Activated T-helper 9 cell treated with anti-CD3 and anti-CD28 coated beads, Interleukin-2, amount 50 U/mL, for 16 hours (primary cell): ENCODE data around the gene ANP32B.
"Not testable (repeated sequence)": the region's sequence is repeated elsewhere in the genome, so short reads cannot be mapped to it uniquely, and the experiment has no call there.

ENCODE experiments used
- DNase-seq: peaks from one replicate; pipeline ENCODE4 v3.0.0-alpha.2; 2020; ENCODE audit warnings: low read depth

Gene ANP32B

DNA sequence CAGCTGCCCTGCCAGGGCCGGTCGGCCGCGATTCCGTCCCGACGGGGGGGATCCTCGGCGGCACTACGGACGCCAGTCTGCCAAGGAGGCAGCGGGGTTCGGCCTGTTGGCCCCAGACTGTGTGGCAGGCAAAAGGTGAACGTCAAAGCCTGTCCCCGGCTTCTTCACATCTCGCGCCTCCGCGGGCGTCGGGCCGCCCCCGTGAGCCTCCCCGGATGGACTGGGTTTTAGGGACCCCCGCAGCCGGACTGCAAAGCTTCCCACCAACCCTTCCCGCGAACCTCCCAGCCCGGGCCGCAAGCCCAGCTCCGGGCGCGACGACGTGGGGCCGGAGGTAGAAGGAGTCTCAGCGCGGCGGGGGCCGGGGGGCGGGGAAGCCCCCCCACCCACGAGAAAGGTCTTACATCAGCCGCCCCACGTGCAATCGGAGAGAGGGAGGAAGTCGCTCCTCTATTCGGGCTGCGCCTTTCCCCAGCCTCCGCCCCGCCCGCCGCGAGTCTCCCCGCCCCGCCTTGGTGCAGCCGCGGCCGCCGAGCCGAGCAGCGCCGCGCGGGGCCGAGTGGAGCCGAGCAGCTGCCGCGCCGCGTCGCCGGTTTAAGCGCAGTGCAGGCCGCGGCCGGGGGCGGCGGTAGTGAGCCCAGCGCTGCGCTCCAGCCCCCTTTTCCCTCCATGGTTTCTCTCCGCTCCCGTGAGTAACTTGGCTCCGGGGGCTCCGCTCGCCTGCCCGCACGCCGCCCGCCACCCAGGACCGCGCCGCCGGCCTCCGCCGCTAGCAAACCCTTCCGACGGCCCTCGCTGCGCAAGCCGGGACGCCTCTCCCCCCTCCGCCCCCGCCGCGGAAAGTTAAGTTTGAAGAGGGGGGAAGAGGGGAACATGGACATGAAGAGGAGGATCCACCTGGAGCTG lies at the start of gene ANP32B:
Gene ANP32B, plus strand, starts transcription at position 659 of the 906 bp plus-strand sequence. Its CDS starts 215 bp downstream, at position 874.
- peak; percentile 94 for DNase-seq

GRCh38 chr9:97934321-97935115 lies 48.6 kb upstream of the ANP32B start:
- DNase-seq = no peak

GRCh38 chr9:97935276-97935675 lies 47.9 kb upstream of the ANP32B start:
- no peak for DNase-seq

GRCh38 chr9:97936998-97937397 lies 46.1 kb upstream of the ANP32B start:
- DNase-seq = no peak

- no peak for DNase-seq
Observed at GRCh38 chr9:97938081-97938644, 45.0 kb upstream of the ANP32B start, which contains the start of gene HEMGN. HEMGN (minus strand) TSS chr9:97938172; CDS start chr9:97938136, 36 bp downstream.

- DNase-seq = no peak
Observed at GRCh38 chr9:97940233-97940632, 42.9 kb upstream of the ANP32B start.

GRCh38 chr9:97940741-97941140 lies 42.4 kb upstream of the ANP32B start:
- no peak for DNase-seq

DNA sequence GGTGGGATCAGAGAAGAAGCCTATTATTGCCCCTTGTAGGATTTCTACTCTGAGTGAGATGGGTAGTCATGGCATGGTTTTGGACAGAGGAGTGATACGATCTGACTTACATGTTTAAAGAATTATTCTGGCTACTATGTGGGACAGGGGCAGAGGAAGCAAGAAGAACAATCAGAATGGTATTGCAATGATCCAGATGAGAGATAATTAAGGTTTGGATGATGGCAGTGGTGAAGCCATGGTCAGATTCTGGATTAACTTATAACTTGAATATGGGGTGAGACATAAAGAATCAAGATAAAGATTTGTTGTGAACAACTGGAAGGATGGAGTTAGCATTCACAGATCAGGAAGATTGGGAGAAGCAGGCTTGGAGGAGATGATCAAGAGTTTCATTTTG lies 41.8 kb upstream of the ANP32B start:
- DNase-seq = no peak

- no peak for DNase-seq
Observed at GRCh38 chr9:97943308-97943855, 39.8 kb upstream of the ANP32B start.

- no peak for DNase-seq
Observed at GRCh38 chr9:97944612-97945011, 38.5 kb upstream of the ANP32B start.

- not testable (repeated sequence) for DNase-seq
Observed at GRCh38 chr9:97945470-97945869, 37.7 kb upstream of the ANP32B start.

DNA sequence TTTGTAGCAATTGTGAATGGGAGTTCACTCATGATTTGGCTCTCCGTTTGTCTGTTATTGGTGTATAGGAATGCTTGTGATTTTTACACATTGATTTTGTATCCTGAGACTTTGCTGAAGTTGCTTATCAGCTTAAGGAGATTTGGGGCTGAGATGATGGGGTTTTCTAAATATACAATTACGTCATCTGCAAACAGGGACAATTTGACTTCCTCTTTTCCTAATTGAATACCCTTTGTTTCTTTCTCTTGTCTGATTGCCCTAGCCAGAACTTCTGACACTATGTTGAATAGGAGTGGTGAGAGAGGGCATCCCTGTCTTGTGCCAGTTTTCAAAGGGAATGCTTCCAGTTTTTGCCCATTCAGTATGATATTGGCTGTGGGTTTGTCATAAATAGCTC lies 36.0 kb upstream of the ANP32B start:
- not testable (repeated sequence) for DNase-seq

DNA sequence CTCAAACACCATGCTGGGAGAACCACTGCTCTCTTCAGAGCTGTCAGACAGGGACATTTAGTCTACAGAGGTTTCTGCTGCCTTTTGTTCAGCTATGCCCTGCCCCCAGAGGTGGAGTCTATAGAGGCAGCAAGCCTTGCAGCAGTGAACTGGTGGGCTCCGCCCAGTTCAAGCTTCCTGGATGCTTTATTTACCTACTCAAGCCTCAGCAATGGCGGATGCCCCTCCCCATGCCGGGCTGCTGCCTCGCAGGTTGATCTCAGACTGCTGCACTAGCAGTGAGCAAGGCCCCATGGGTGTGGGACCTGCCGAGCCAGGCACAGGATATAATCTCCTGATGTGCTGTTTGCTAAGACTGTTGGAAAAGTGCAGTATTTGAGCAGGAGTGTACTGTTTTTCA lies 32.3 kb upstream of the ANP32B start:
- DNase-seq = not testable (repeated sequence)

DNA sequence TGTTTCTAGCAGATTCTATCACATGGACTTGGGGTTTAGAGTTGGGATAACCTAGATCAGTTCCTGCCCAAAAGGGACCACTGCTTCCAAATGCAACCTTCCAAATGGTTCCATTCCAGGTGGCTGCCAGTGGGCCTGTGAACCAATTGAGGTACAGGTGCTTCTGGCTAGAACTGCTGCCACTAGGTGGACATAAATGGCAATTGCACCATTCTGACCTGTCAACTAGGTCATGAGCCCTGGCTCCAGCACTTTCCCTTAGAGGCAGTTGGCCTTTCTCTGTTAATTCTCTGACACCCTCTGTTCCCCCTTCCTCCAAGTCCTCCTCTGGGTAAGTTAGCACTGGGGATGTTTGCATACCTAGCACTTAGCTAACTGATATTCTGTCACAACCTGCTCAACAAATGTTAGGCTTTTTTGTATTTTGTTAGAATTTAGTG lies 28.6 kb upstream of the ANP32B start:
- peak; percentile 18 for DNase-seq

DNA sequence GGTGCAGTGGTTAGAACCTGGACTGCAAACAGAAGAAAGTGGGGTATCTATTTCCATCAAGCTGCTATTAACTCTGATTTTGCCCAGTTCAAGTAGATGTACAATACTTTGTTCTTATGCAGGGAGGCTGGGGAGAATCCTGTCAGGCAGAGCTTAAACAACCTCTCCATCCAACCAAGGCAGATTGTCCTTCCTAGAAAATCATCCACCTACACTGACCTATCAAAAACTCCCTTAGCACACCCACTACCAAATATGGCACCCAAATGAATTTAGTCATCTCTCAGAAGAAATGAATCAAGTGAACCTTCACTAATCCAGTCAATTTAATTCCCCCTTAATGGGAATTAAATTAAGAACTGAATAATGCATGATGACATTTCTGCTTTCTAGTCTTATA lies 26.8 kb upstream of the ANP32B start:
- DNase-seq = no peak

DNA sequence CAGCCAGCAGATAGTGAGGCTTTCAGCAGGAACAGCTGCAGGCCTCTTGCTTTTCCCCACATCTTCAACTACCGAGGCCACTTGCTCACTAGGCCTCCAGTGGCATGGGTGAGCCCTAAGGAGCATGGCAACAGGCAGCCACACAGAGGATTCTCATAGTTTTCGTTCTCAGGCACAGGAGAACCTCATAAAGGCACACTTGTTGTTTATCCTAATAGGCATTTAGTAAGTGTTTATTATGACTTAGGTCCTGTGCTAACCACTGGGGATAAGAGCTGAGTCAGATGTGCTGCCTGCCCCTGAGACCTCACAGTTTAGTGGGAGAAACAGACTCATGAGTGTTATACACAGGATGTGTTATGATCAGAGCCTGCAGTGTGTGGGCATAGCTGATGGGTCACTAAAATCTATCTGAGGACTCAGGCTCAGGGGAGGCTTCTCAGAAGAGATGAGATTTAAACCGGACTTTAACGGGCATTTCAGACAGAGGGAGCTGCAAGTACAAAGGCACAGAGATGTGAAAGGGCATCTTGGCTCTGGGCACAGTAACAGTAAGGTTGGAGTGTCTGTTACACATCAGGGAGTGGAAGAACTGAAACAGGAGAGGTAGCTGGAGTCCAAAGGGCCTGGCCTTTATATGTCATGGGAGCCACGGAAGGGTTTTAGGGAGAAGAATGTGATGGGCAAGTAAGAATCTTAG lies 24.2 kb upstream of the ANP32B start:
- DNase-seq = no peak

DNA sequence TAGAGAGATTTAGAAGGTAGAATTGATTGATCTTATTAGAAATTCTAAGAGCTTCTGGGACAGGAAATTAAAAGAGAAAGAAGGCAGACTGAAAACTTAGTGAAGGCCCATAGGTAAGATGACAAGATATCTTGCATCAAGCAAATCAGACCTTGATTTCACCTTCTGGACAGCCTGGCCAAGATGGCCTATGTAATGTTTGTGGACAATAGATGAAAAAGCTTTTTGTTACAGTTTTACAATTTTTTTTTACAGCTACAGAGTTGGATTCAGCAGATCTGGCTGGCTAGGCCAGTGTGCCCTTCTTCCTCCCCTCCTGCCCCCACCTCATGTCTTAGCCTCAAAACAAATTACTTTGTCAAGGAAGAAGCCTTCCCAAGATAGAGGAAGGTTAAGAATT lies 23.6 kb upstream of the ANP32B start:
- no peak for DNase-seq

DNA sequence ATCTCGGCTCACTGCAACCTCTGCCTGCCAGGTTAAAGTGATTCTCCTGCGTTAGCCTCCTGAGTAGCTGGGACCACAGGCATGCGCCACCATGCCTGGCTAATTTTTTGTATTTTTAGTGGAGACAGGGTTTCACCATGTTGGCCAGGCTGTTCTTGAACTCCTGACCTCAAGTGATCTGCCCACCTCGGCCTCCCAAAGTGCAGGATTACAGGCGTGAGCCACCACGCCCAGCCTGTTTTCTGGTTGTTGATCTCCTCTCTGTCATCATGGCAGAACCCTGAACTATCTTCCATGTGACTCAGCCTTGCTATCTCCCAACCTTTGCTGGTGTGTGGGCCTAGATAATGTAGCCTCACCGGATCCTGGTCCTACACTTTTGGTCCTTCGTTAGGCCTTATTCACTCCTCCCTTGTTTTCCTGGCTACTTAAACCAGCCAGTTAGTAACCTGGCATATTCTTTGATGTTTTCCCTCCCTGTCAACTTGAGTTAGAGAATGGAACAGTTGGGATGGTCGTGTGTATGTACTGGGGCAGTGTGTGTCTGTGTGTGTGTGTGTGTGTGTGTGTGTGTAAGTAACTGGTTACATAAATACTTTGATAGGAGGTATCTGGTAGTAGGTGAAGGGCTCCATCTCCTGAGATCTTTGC lies 22.3 kb upstream of the ANP32B start:
- not testable (repeated sequence) for DNase-seq

GRCh38 chr9:97961361-97961760 lies 21.8 kb upstream of the ANP32B start:
- no peak for DNase-seq

DNA sequence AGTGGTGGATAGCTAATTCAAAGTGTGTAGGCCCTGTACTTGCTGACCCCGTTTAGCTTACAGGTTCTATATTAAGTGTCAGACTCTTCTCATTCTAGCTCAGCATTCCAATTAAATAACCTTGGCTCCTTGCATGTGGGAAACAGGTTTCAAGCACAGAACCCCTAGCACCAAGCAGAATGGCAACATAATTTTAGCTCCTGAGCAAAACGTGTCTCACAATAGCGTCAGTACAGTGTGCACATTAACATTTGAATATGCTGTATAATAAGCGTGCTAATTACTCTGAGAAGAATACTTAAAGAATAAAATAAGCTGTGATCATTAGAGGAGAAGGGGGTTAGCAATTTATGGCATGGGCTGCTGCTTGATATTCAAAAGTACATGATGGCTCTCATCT lies 21.0 kb upstream of the ANP32B start:
- no peak for DNase-seq

DNA sequence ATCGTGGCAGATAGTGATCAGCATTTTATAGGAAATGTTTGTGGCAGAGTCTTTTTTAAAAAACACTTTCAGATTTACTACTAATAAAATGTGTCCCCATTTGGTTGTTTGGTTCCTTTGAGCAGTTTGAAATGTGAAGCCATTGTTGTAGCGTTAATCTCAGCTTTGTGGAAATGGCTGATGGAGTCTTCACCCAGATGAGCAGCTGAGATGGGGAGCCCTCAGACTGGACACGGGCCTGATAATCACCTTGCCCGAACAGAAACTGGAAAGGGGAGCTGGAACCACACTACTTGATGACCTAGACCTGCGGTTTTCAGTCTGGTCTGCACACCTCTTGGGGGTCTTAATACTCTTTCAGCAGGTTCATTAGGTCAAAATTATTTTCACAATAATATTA lies 20.6 kb upstream of the ANP32B start:
- no peak for DNase-seq
